K562 (cell line): ENCODE data around the gene RPS19. TPM values are rescaled to one million over a fixed set of nuclear protein-coding genes. Genes with fewer than 3 reads are reported as not detected.
A peak's percentile ranks its signal among the peaks of the same experiment; 100 is the strongest.

Experiments
- ATAC-seq: fragments of 200-7000 bp; cut with Tn5 transposase; 3 replicates; pipeline ENCODE4 v1.9.1; 2020; ENCODE audit warnings: moderate library complexity
- BruUV-seq: library from RNA; stranded (reverse); fragments of 400-500 nt; replicated peaks from 2 replicates; lab custom pipeline; 2021; lab: Mats Ljungman, UMichigan
- CTCF ChIA-PET: fragments of 300-600 bp; formaldehyde crosslinking; extraction: SDS; loops from one replicate; lab custom pipeline; 2021; ENCODE audit warnings: low intra/inter-chr PET ratio; lab: Yijun Ruan, JAX
- POLR2A ChIA-PET: fragments of 300-600, 350-650 bp; sonication (Branson Sonifier 250); formaldehyde crosslinking; extraction: SDS; loops from one replicate; lab custom pipeline; 2021; ENCODE audit warnings: antibody characterized with exemption, inconsistent platforms; lab: Yijun Ruan, JAX
- DNase-seq, 4 experiments: peaks; one replicate each; pipeline versions ENCODE4 v3.0.0 to v3.0.0-alpha.2; 2011 to 2018; ENCODE audit warnings: low spot score in 3 of 4, mixed read lengths in 3 of 4; ENCODE audit errors: extremely low read depth in 1 of 4
- FAIRE-seq: peaks from 2 replicates; lab custom pipeline; 2011; peaks lifted over from hg19 to GRCh38; lab: Jason Lieb, UNC
- H2AFZ ChIP-seq: 2 replicates; pipeline ENCODE4 v1.6.0; 2011; ENCODE audit warnings: low read depth, low read length, control low read depth, inconsistent platforms
- H3K27ac ChIP-seq: fragments of 200-600 bp; 3 replicates; pipeline ENCODE4 v1.8.0; 2011; ENCODE audit warnings: low read depth, mild to moderate bottlenecking, control low read depth, inconsistent platforms, low read length, moderate library complexity, mixed read lengths; ENCODE audit errors: extremely low read depth
- H3K27me3 ChIP-seq, 2 experiments: fragments of 300-600 bp in 1 of 2; 2 replicates in 1 of 2; 3 replicates in 1 of 2; pipeline versions ENCODE4 v1.6.0 to v1.8.0; 2011; ENCODE audit warnings: inconsistent platforms in 2 of 2, low read length in 2 of 2, mild to moderate bottlenecking in 1 of 2, mixed read lengths in 1 of 2, moderate library complexity in 1 of 2; ENCODE audit not compliant: control insufficient read depth in 2 of 2, insufficient read depth in 2 of 2
- H3K36me3 ChIP-seq: fragments of 300-600 bp; 3 replicates; pipeline ENCODE4 v1.8.0; 2011; ENCODE audit warnings: mild to moderate bottlenecking, low read length, inconsistent platforms; ENCODE audit not compliant: control insufficient read depth, insufficient read depth
- H3K4me1 ChIP-seq, 2 experiments: fragments of 200-600 bp in 1 of 2; replicated peaks in 1 of 2; 2 replicates in 1 of 2; 3 replicates in 1 of 2; pipeline versions ENCODE4 v1.5.1 to v1.8.0; 2011; ENCODE audit warnings: inconsistent platforms in 2 of 2, low read length in 2 of 2, mild to moderate bottlenecking in 1 of 2, mixed read lengths in 1 of 2, moderate library complexity in 1 of 2; ENCODE audit not compliant: control insufficient read depth in 2 of 2, insufficient read depth in 2 of 2
- H3K4me2 ChIP-seq: 2 replicates; pipeline ENCODE4 v1.6.1; 2011; ENCODE audit warnings: low read length, control low read depth, inconsistent platforms, mixed read lengths; ENCODE audit not compliant: insufficient read depth
- H3K4me3 ChIP-seq: fragments of 200-600 bp; sonication (generic), shearing (Covaris generic); 2 replicates; pipeline ENCODE4 v1.5.1; 2016; ENCODE audit warnings: control low read depth, inconsistent platforms
- H3K79me2 ChIP-seq: fragments of 200-600 bp; 3 replicates; pipeline ENCODE4 v1.8.0; 2011; ENCODE audit warnings: low read length, inconsistent platforms; ENCODE audit not compliant: control insufficient read depth, insufficient read depth
- H3K9ac ChIP-seq, 2 experiments: 2 replicates each; pipeline versions ENCODE4 v1.6.0 to v1.6.1; 2011; ENCODE audit warnings: low read depth in 2 of 2, low read length in 2 of 2, control low read depth in 1 of 2, inconsistent platforms in 1 of 2, mild to moderate bottlenecking in 1 of 2, mixed read lengths in 1 of 2; ENCODE audit not compliant: insufficient read depth in 1 of 2
- H3K9me1 ChIP-seq: one replicate; pipeline ENCODE4 v1.6.0; 2011; ENCODE audit warnings: inconsistent platforms, mild to moderate bottlenecking, low read length, moderate library complexity; ENCODE audit not compliant: control insufficient read depth, insufficient read depth
- H3K9me3 ChIP-seq: replicated peaks from 2 replicates; pipeline ENCODE4 v1.5.1; 2011; ENCODE audit warnings: low read depth, low read length, inconsistent platforms; ENCODE audit not compliant: control insufficient read depth, insufficient read depth
- H4K20me1 ChIP-seq: replicated peaks from 2 replicates; pipeline ENCODE4 v1.6.1; 2011; ENCODE audit warnings: low read length, inconsistent platforms, mixed read lengths; ENCODE audit not compliant: control insufficient read depth, insufficient read depth
- CBX1 ChIP-seq: sonication (generic); IDR thresholded peaks from 2 replicates; pipeline ENCODE4 v1.6.1; 2016; ENCODE audit warnings: antibody characterized with exemption, low read depth, mild to moderate bottlenecking
- FOSL1 ChIP-seq: fragments of 200-800 bp; sonication (Bioruptor generic); conservative IDR thresholded peaks from 2 replicates; pipeline ENCODE4 v1.6.1; 2016; ENCODE audit warnings: missing genetic modification characterization, missing compliant biosample characterization
- HEY1 ChIP-seq: fragments of 250-450 bp; sonication (Bioruptor Pico); IDR thresholded peaks from 2 replicates; pipeline ENCODE4 v1.5.0; 2020; ENCODE audit warnings: mild to moderate bottlenecking, moderate library complexity, borderline replicate concordance
- JUN ChIP-seq, 2 experiments: sonication (generic) in 1 of 2; formaldehyde crosslinking in 1 of 2; IDR thresholded peaks; 2 replicates each; pipeline versions ENCODE4 v1.6.1 to v1.8.0; 2012 to 2022; ENCODE audit warnings: borderline replicate concordance in 2 of 2, mild to moderate bottlenecking in 2 of 2, improper control_type of control experiment in 1 of 2, low read depth in 1 of 2, low read length in 1 of 2, missing genetic modification reagents in 1 of 2
- MXI1 ChIP-seq: IDR thresholded peaks from 2 replicates; pipeline ENCODE4 v1.6.1; 2011; ENCODE audit warnings: low read depth, mild to moderate bottlenecking, improper control_type of control experiment, low read length
- POLR2A ChIP-seq: fragments of 450-650 bp; conservative IDR thresholded peaks from 2 replicates; pipeline ENCODE4 v1.6.1; 2016
- POLR2AphosphoS5 ChIP-seq: IDR thresholded peaks from 2 replicates; pipeline ENCODE4 v1.6.1; 2011; ENCODE audit warnings: mild to moderate bottlenecking, low read depth, low read length, moderate library complexity; ENCODE audit not compliant: control insufficient read depth, insufficient read depth
- SMAD1 ChIP-seq: fragments of 150-350 bp; IDR thresholded peaks from 2 replicates; pipeline ENCODE4 v1.6.1; 2014; ENCODE audit warnings: low read length, low read depth; ENCODE audit not compliant: partially characterized antibody
- SMARCB1 ChIP-seq: IDR thresholded peaks from 2 replicates; pipeline ENCODE4 v1.6.1; 2011; ENCODE audit warnings: improper control_type of control experiment, low read depth; ENCODE audit not compliant: insufficient read length
- ZFP30 ChIP-seq: fragments of 250-450 bp; sonication (Bioruptor Pico); IDR thresholded peaks from 2 replicates; pipeline ENCODE4 v1.8.0; 2022; ENCODE audit warnings: moderate library complexity, mild to moderate bottlenecking, inconsistent platforms, borderline replicate concordance
- ZNF696 ChIP-seq: fragments of 250-450 bp; sonication (Bioruptor Pico); conservative IDR thresholded peaks from 2 replicates; pipeline ENCODE4 v1.4.0; 2020; ENCODE audit warnings: mild to moderate bottlenecking, moderate library complexity
- WGBS: fragments of 100-300 bp; shearing (Covaris generic); methylation state at CpG from one replicate; pipeline ENCODE4 v1.1.6; 2016; ENCODE audit warnings: low coverage, mixed read lengths; ENCODE audit not compliant: insufficient coverage; ENCODE audit errors: missing lambda C conversion rate; 5-methylcytosine and 5-hydroxymethylcytosine counted together
- in situ Hi-C: fragments of 300-500 bp; cut with MboI; formaldehyde crosslinking; loops from 4 replicates; pipeline ENCODE4 v1.15.0; 2018; ENCODE audit warnings: inconsistent platforms, mixed read lengths
- intact Hi-C: fragments of 100-400 bp; cut with micrococcal nuclease; formaldehyde crosslinking; loops from 2 replicates; pipeline ENCODE4 v1.14.2; 2022
- polyA plus RNA-seq, 8 experiments: library from polyadenylated mRNA; depleted of rRNA in 4 of 8; stranded (reverse) in 5 of 8; unstranded in 3 of 8; fragments of >200 nt; fragmentation: Nextera tagmentation in 2 of 8; fragmentation: Illumina TruSeq in 1 of 8; extraction: Ambion mirVana in 2 of 8; extraction: Trizol in 1 of 8; gene quantifications; 2 replicates each; pipeline versions ENCODE4 v1.2.1 to v1.2.3, GENCODE V29; 2011 to 2014; ENCODE audit warnings: inconsistent platforms in 1 of 8, missing spikeins in 1 of 8
- total RNA-seq, 7 experiments: library from RNA; depleted of rRNA in 6 of 7; stranded (reverse); fragments of >200 nt in 6 of 7; fragmentation: Illumina TruSeq in 2 of 7; extraction: Trizol in 2 of 7; gene quantifications; 2 replicates each; pipeline versions ENCODE4 v1.2.1 to v1.2.3, GENCODE V29; 2011 to 2021; ENCODE audit warnings: low replicate concordance in 1 of 7

Gene RPS19
- total and polyA plus RNA-seq, 9 of the 15 experiments (the other 6 are each of a cell fraction or from before 2014, with no cell fraction given), result 1,964 to 3,408 (median 2,747) TPM

- Histone ChIP-seq H4K20me1 (peaks cover 47% of the 10 kb centered on the region), H3K27me3 (no peaks in the 10 kb centered on the region), H3K4me1 (peaks cover 30 to 35% of the 10 kb centered on the region in 2 experiments), H3K9me1 (peaks cover 8% of the 10 kb centered on the region), H3K4me3 (no peak overlapping the region), H3K36me3 (peaks cover 75% of the 10 kb centered on the region), H3K4me2 (peak overlapping the region; percentile 95), H3K9me3 (no peaks in the 10 kb centered on the region), H3K9ac (peak overlapping the region; percentile 15 to 26; a peak in 3 of 4 replicates), H2AFZ (no peak overlapping the region), H3K79me2 (peaks cover 81% of the 10 kb centered on the region), H3K27ac (peak overlapping the region; percentile 61)
- intact Hi-C loops, result no loop called here
- in situ Hi-C loops, result no loop called here
- ATAC-seq, result no peak
- CTCF ChIA-PET, result no interaction called here
- TF ChIP-seq POLR2AphosphoS5, result peak; percentile 39; the same call in 1 of the 2 replicates
- no peak for TF ChIP-seq MXI1
- no peak for TF ChIP-seq SMAD1
- TF ChIP-seq JUN (IDR thresholded peaks at IDR 0.05; ENCODE audit: borderline replicate concordance, low read depth, low read length), result no peak
- TF ChIP-seq JUN (CRISPR knock-in tag; IDR thresholded peaks at IDR 0.05; ENCODE audit: borderline replicate concordance), result no peak
- no peak for TF ChIP-seq CBX1
- TF ChIP-seq SMARCB1, result no peak
- no peak for TF ChIP-seq HEY1 (CRISPR knock-in tag)
- TF ChIP-seq ZNF696 (CRISPR knock-in tag), result no peak
- no peak for TF ChIP-seq ZFP30 (CRISPR knock-in tag)
- TF ChIP-seq POLR2A, result peak; percentile 24; the same call in 1 of the 2 replicates
- TF ChIP-seq FOSL1 (tag), result no peak
- 92% methylated on average over 9 of the region's 11 CpGs for WGBS
- FAIRE-seq, result no peak
- POLR2A ChIA-PET, result interaction anchor here (0.5 to 3.2 kb wide), 10 partner anchors 9 to 407 kb away, joined by 3 to 25 read pairs (median 4); no protein-coding TSS in a partner anchor
- no peak for DNase-seq
- BruUV-seq, result no TSS peak
Observed at GRCh38 chr19:41863209-41863931, 3.3 kb downstream of the RPS19 start.
